Mucosa of rectum (tissue), 2 donors: Measurements from ENCODE around the gene FDX2.

ENCODE experiments used
- H3K27ac ChIP-seq, 2 donors: one replicate each; pipeline ENCODE4 v1.7.0; 2013; ENCODE audit warnings: inconsistent platforms in 2 of 2, low read depth in 2 of 2, low read length in 2 of 2
- H3K27me3 ChIP-seq, 2 donors: one replicate each; pipeline ENCODE4 v1.7.0; 2013; ENCODE audit warnings: low read length in 2 of 2; ENCODE audit not compliant: control insufficient read depth in 2 of 2, insufficient read depth in 2 of 2
- H3K36me3 ChIP-seq, 2 donors: one replicate each; pipeline ENCODE4 v1.7.0; 2013; ENCODE audit warnings: low read length in 2 of 2; ENCODE audit not compliant: control insufficient read depth in 2 of 2, insufficient read depth in 2 of 2
- H3K4me1 ChIP-seq, 2 donors: one replicate each; pipeline ENCODE4 v1.7.0; 2013; ENCODE audit warnings: low read length in 2 of 2, mild to moderate bottlenecking in 1 of 2; ENCODE audit not compliant: control insufficient read depth in 2 of 2, insufficient read depth in 2 of 2
- H3K4me3 ChIP-seq, 2 donors: one replicate each; pipeline ENCODE4 v1.7.0; 2013; ENCODE audit warnings: low read length in 2 of 2
- H3K9ac ChIP-seq, 2 donors: one replicate each; pipeline ENCODE4 v1.7.0; 2013; ENCODE audit warnings: low read length in 2 of 2, low read depth in 1 of 2, mild to moderate bottlenecking in 1 of 2
- H3K9me3 ChIP-seq, 2 donors: one replicate each; pipeline ENCODE4 v1.7.0; 2013; ENCODE audit warnings: low read length in 2 of 2; ENCODE audit not compliant: control insufficient read depth in 2 of 2
- donor health status: healthy.
- donor health status: Normal muscosa, but diverticular disease.

FDX2 gene

DNA sequence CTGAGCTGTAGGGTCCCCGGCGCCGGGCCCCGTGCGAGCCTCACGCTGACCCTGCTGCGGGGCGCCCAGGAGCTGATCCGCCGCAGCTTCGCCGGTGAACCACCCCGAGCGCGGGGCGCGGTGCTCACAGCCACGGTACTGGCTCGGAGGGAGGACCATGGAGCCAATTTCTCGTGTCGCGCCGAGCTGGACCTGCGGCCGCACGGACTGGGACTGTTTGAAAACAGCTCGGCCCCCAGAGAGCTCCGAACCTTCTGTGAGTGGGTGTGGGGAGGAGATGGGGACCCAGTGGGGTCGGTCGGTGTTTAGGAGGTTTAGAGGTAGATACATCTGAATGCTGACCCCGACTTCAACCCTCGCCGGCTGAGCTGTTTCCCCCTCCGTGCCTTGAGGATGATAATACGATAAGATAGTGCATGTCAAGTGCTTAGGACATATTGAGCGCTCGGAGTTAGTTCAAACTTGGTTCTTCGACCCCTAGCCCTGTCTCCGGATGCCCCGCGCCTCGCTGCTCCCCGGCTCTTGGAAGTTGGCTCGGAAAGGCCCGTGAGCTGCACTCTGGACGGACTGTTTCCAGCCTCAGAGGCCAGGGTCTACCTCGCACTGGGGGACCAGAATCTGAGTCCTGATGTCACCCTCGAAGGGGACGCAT lies 24.1 kb downstream of the FDX2 start:
- Histone ChIP-seq H3K9me3 (no peaks in the 10 kb centered on the region), H3K36me3 (no peaks in the 10 kb centered on the region), H3K9ac (peak overlapping the region in 1 of 2 donors; percentile 18), H3K27me3 (peaks cover 71 to 73% of the 10 kb centered on the region in 2 donors), H3K4me1 (peaks cover 45 to 52% of the 10 kb centered on the region in 2 donors), H3K27ac (no peak overlapping the region), H3K4me3 (peak overlapping the region; percentile 51 to 65)

DNA sequence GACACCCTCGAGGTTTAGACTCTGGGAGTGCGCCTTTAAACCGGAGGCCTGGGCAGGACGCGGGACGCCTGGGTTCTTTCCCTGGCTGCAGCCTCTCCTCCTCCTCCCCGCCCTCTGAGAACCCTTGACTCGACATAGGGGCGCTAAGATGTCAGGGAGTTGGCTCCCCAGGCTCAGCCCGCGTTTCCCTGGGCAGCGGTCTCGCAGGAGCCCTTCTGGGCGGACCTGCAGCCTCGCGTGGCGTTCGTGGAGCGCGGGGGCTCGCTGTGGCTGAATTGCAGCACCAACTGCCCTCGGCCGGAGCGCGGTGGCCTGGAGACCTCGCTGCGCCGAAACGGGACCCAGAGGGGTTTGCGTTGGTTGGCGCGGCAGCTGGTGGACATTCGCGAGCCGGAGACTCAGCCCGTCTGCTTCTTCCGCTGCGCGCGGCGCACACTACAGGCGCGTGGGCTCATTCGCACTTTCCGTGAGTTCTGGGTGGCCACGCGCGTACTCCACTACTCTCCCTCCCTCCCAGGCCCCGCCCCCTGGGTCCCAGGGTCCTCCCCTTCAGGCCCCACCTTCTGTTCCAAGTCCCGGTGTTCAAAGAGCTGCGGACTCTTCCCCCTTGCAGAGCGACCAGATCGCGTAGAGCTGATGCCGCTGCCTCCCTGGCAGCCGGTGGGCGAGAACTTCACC lies 24.8 kb downstream of the FDX2 start:
- Histone ChIP-seq H3K27me3 (peaks cover 67 to 73% of the 10 kb centered on the region in 2 donors), H3K9me3 (no peaks in the 10 kb centered on the region), H3K9ac (peak overlapping the region in 1 of 2 donors; percentile 11), H3K36me3 (peaks cover 0 to under 1% of the 10 kb centered on the region in 2 donors), H3K27ac (no peak overlapping the region), H3K4me3 (peak overlapping the region; percentile 51 to 65), H3K4me1 (peaks cover 43 to 53% of the 10 kb centered on the region in 2 donors)

DNA sequence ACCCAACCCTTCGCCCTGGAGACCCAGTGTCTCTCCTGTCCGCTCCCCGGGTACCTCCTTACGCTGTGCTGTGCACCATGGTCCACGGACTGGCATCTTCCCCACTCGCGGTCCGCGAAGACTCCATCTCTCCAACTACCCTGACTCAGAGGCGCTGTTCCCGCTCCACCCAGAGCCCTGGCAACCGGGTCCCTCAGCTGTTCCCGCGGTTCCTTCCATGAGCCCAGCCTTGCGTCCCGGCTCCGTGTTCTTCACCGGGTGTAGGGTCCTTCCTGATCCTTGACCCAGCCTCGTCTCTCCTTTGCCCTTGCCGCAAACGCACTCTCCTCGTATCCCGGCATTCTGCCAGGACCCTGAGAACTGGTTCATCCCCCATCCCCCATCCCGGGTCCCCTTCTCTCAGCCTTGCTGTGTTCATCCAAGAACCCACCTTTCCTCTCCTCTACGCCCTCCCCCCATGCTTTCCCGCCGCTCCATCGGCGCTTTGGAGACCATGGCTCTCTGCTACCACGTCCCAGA lies 25.4 kb downstream of the FDX2 start:
- Histone ChIP-seq H3K27ac (no peak overlapping the region), H3K4me1 (peaks cover 41 to 50% of the 10 kb centered on the region in 2 donors), H3K9me3 (no peaks in the 10 kb centered on the region), H3K27me3 (peaks cover 62 to 73% of the 10 kb centered on the region in 2 donors), H3K9ac (no peak overlapping the region), H3K4me3 (peak overlapping the region in 1 of 2 donors; percentile 65), H3K36me3 (peaks cover 0 to 7% of the 10 kb centered on the region in 2 donors)

DNA sequence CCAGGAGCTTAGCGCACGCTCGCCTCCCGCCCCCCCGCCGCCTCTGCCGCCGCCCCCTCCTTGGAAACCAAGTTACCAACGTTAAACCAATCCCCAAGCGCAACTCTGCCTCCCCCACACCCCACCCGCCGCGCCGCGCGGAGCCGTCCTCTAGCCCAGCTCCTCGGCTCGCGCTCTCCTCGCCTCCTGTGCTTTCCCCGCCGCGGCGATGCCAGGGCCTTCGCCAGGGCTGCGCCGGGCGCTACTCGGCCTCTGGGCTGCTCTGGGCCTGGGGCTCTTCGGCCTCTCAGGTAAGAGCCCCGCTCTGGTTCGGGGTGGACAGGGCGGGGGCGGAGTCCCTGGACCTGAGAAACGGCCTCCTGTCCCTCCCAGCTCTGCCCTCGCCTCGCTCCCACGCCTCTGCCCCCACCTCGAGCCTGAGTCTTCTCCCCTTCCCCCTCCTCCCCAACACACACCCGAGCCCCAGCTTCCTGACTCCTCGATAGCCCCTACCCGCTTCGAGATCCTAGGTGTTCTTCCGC lies 25.9 kb downstream of the FDX2 start, which contains the start of gene ICAM5:
Gene ICAM5, plus strand, starts transcription at position 117 of the 521 bp plus-strand sequence. Its CDS starts 92 bp downstream, at position 209.
- H3K4me3 ChIP-seq: peak within 1 kb of the TSS; percentile 38 to 65
- no peak within 1 kb of the TSS for H3K27ac ChIP-seq
- peaks cover 0 to 12% of the 10 kb centered on the region in 2 donors for H3K36me3 ChIP-seq
- peaks cover 41 to 44% of the 10 kb centered on the region in 2 donors for H3K4me1 ChIP-seq
- H3K9ac ChIP-seq: peak within 1 kb of the TSS in 1 of 2 donors; percentile 11
- peaks cover 59 to 71% of the 10 kb centered on the region in 2 donors for H3K27me3 ChIP-seq
- H3K9me3 ChIP-seq: no peaks in the 10 kb centered on the region

DNA sequence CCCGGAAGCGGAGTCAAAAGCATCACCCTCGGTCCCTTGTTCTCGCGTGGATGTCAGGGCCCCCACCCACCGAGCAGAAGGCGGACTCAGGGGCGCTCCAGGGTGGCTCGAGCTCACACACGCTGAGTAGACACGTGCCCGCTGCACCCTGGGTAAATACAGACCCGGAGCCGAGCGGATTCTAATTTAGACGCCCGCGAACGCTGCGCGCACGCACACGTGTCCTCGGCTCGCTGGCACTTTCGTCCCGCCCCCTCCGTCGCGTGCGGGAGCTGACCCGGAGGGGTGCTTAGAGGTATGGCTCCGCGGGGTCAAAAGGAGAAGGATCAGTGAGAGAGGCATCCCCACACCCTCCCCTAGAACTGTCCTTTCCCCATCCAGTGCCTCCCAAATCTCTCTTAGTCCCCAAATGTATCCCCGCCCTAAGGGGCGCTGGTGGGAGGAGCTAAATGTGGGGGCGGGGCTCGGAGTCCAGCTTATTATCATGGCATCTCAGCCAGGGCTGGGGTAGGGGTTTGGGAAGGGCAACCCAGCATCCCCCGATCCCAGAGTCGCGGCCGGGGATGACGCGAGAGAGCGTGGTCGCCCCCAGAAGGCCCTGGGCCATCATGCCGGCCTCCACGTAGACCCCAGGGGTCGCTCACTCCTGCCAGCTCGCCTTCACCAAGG lies 26.5 kb downstream of the FDX2 start:
- Histone ChIP-seq H3K9me3 (no peaks in the 10 kb centered on the region), H3K9ac (peak overlapping the region in 1 of 2 donors; percentile 10), H3K36me3 (peaks cover 0 to 14% of the 10 kb centered on the region in 2 donors), H3K27me3 (peaks cover 54 to 65% of the 10 kb centered on the region in 2 donors), H3K27ac (no peak overlapping the region), H3K4me1 (peaks cover 41 to 44% of the 10 kb centered on the region in 2 donors), H3K4me3 (peak overlapping the region; percentile 38 to 62)

DNA sequence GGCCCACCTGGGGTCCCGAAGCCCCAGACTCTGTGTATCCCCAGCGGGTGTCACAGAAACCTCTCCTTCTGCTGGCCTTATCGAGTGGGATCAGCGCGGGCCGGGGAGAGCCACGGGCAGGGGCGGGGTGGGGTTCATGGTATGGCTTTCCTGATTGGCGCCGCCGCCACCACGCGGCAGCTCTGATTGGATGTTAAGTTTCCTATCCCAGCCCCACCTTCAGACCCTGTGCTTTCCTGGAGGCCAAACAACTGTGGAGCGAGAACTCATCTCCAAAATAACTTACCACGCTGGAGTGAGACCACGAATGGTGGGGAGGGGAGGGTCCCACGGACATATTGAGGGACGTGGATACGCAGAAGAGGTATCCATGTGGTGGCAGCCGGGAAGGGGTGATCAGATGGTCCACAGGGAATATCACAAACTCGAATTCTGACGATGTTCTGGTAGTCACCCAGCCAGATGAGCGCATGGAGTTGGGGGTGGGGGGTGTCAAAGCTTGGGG lies 27.1 kb downstream of the FDX2 start:
- Histone ChIP-seq H3K36me3 (peaks cover 0 to 16% of the 10 kb centered on the region in 2 donors), H3K27me3 (peaks cover 50 to 59% of the 10 kb centered on the region in 2 donors), H3K9me3 (no peaks in the 10 kb centered on the region), H3K27ac (no peak overlapping the region), H3K9ac (peak overlapping the region in 1 of 2 donors; percentile 10), H3K4me3 (peak overlapping the region; percentile 38 to 62), H3K4me1 (peaks cover 41 to 44% of the 10 kb centered on the region in 2 donors)

DNA sequence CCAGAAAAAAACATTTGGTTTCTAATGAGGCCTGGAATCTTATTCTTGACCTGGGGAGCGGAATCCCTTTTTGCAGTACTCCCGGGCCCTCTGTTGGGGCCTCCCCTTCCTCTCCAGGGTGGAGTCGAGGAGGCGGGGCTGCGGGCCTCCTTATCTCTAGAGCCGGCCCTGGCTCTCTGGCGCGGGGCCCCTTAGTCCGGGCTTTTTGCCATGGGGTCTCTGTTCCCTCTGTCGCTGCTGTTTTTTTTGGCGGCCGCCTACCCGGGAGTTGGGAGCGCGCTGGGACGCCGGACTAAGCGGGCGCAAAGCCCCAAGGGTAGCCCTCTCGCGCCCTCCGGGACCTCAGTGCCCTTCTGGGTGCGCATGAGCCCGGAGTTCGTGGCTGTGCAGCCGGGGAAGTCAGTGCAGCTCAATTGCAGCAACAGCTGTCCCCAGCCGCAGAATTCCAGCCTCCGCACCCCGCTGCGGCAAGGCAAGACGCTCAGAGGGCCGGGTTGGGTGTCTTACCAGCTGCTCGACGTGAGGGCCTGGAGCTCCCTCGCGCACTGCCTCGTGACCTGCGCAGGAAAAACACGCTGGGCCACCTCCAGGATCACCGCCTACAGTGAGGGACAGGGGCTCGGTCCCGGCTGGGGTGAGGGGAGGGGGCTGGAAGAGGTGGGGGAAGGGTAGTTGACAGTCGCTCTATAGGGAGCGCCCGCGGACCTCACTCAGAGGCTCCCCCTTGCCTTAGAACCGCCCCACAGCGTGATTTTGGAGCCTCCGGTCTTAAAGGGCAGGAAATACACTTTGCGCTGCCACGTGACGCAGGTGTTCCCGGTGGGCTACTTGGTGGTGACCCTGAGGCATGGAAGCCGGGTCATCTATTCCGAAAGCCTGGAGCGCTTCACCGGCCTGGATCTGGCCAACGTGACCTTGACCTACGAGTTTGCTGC lies 28.7 kb downstream of the FDX2 start, which contains the start of gene ICAM4:
Gene ICAM4, plus strand, starts transcription at position 153 of the 935 bp plus-strand sequence. Its CDS starts 58 bp downstream, at position 211.
- H3K36me3 ChIP-seq: peaks cover 0 to 16% of the 10 kb centered on the region in 2 donors
- H3K27ac ChIP-seq: peak within 1 kb of the TSS in 1 of 2 donors; percentile 48
- peaks cover 35 to 42% of the 10 kb centered on the region in 2 donors for H3K27me3 ChIP-seq
- H3K9ac ChIP-seq: no peak within 1 kb of the TSS
- no peaks in the 10 kb centered on the region for H3K9me3 ChIP-seq
- H3K4me3 ChIP-seq: peak within 1 kb of the TSS; percentile 31 to 37
- H3K4me1 ChIP-seq: peaks cover 36 to 39% of the 10 kb centered on the region in 2 donors

DNA sequence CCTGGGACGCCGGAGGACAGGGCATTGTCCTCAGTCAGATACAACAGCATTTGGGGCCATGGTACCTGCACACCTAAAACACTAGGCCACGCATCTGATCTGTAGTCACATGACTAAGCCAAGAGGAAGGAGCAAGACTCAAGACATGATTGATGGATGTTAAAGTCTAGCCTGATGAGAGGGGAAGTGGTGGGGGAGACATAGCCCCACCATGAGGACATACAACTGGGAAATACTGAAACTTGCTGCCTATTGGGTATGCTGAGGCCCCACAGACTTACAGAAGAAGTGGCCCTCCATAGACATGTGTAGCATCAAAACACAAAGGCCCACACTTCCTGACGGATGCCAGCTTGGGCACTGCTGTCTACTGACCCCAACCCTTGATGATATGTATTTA lies 30.4 kb downstream of the FDX2 start:
- no peak overlapping the region for H3K9ac ChIP-seq
- H3K4me3 ChIP-seq: no peak overlapping the region
- peaks cover 23% of the 10 kb centered on the region in 2 donors for H3K4me1 ChIP-seq
- peaks cover 21 to 26% of the 10 kb centered on the region in 2 donors for H3K27me3 ChIP-seq
- no peaks in the 10 kb centered on the region for H3K9me3 ChIP-seq
- peaks cover 0 to 16% of the 10 kb centered on the region in 2 donors for H3K36me3 ChIP-seq
- H3K27ac ChIP-seq: no peak overlapping the region

DNA sequence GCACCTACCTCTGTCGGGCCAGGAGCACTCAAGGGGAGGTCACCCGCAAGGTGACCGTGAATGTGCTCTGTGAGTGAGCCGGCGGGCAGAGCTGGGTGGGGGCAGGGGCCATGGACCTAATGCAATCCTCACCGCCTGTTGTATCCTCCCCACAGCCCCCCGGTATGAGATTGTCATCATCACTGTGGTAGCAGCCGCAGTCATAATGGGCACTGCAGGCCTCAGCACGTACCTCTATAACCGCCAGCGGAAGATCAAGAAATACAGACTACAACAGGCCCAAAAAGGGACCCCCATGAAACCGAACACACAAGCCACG lies 30.9 kb downstream of the FDX2 start:
- Histone ChIP-seq H3K27ac (no peak overlapping the region), H3K9ac (no peak overlapping the region), H3K4me1 (peaks cover 18 to 21% of the 10 kb centered on the region in 2 donors), H3K36me3 (peaks cover 0 to 16% of the 10 kb centered on the region in 2 donors), H3K9me3 (no peaks in the 10 kb centered on the region), H3K27me3 (peaks cover 17 to 21% of the 10 kb centered on the region in 2 donors), H3K4me3 (no peak overlapping the region)
